Effector CD4-positive, alpha-beta T cell (primary cell): Measurements from ENCODE around the gene EFCAB12.
A peak's percentile ranks its signal among the peaks of the same experiment; 100 is the strongest.

ENCODE experiments used
- DNase-seq: peaks from one replicate; pipeline ENCODE4 v3.0.0-alpha.2; 2020
- total RNA-seq: gene quantifications from one replicate; lab custom pipeline; 2026; lab: John Stamatoyannopoulos, UW

EFCAB12 gene
- 2.8 reads per million, percentile 9 among the genes with 10 or more reads in this experiment for total RNA-seq

DNA sequence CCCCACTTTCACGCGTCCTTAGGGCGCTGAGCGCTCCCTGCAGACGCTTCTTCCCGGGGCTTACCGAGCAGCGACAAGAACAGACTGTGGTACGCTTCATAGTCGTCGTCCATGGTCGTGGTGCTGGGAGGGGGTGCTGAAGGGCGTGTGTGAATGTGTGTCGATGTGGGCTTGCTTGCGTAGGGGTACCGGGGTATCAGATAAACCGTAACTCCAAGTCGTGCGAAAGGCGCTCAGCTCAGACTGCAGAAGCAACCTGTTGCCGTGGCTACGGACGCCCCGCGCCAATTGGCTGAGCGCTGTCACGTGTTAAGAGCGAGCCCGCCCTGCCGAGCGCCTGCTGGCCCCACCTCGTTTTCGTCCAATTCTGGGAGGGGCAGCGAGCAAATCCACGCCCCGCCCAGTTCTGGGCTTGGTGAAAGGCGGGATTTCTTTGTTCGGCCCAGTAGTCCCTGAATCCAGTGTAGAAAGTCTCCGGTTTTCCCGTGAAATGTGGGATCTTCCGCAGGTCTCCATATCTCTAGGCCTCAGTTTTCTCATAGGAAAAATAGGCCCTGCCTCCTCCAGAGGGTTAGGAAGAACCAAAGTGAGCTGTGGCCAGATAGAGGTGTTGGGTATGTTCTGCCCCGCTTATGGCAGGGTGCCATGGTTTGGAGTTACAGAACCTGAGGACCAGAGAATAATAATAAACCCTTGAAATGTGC is at the start of gene EFCAB12:
EFCAB12 (minus strand) TSS at position 261 of the 704 bp plus-strand sequence; CDS start at position 113, 148 bp downstream.
- peak; percentile 92 for DNase-seq

GRCh38 chr3:129476586-129476985 is 48.1 kb upstream of the EFCAB12 start:
- DNase-seq = no peak

DNA sequence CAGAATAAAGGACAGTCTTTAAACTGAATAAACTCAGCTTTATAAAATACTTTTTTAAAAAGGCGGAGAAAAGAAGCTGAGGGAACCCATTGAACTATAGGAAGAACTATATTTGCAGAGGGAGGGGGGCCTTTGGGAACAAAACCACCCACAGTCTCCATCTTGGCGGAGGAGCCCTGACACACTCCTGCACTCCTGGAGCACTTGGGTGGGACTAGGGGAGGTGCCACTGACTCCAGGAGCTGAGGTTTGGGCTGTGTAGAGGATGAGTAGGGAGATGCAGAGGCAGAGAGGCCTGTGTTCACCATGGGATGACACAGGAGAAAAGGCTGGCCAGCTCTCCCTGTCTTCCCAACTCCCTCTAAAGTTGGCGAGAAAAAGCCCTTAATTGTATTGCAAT is 47.4 kb upstream of the EFCAB12 start:
- no peak for DNase-seq

- no peak for DNase-seq
Measured at GRCh38 chr3:129474984-129475804, 46.8 kb upstream of the EFCAB12 start.

- no peak for DNase-seq
Measured at GRCh38 chr3:129473769-129474152, 45.3 kb upstream of the EFCAB12 start.

- DNase-seq = no peak
Measured at GRCh38 chr3:129473067-129473768, 44.8 kb upstream of the EFCAB12 start.

DNA sequence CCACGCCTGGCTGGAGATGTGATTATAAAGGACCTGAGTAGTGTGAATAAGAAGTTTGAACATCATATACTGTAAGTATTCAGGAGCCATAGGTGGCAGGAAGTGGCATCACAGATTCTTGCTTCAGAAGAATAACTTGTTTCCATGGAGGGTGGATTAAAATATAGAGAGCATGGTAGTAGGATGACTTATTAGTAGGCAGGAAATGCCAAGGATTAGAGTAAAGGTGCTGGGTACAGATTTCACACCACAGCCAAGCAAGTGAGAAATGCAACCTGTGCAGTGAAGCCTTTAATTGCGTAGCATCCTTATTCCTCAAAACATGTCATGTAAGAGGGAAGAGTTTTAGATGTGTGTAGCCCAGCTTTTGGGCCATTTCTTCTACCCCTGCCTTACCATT is 42.4 kb upstream of the EFCAB12 start:
- DNase-seq = no peak

GRCh38 chr3:129469026-129469425 is 40.6 kb upstream of the EFCAB12 start:
- no peak for DNase-seq

GRCh38 chr3:129467932-129468331 is 39.5 kb upstream of the EFCAB12 start:
- DNase-seq = no peak

GRCh38 chr3:129463716-129464115 is 35.3 kb upstream of the EFCAB12 start:
- no peak for DNase-seq

DNA sequence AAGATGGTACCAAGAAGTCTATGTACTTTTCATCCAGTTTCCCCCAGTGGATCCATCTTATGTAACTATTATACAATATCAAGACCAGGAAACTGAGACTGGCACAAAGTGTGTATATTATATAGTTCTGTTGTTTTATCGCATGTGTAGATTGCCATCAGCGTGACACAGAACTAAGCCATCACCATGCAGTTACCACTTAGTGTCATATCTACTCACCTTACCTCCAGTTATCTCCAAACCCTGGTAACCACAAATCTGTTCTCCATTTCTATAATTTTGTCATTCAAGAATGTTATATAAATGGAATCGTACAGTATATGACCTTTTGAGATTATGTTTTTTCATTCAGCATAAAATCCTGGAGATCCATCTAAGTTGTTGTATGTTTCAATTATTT is 34.7 kb upstream of the EFCAB12 start:
- DNase-seq = no peak

- no peak for DNase-seq
Measured at GRCh38 chr3:129462361-129462968, 34.0 kb upstream of the EFCAB12 start.

- DNase-seq = no peak
Measured at GRCh38 chr3:129461461-129462146, 33.2 kb upstream of the EFCAB12 start.

- DNase-seq = no peak
Measured at GRCh38 chr3:129461022-129461421, 32.6 kb upstream of the EFCAB12 start.

GRCh38 chr3:129460572-129460971 is 32.1 kb upstream of the EFCAB12 start:
- DNase-seq = no peak

GRCh38 chr3:129460155-129460554 is 31.7 kb upstream of the EFCAB12 start:
- no peak for DNase-seq

- no peak for DNase-seq
Measured at GRCh38 chr3:129453732-129454131, 25.3 kb upstream of the EFCAB12 start.

DNA sequence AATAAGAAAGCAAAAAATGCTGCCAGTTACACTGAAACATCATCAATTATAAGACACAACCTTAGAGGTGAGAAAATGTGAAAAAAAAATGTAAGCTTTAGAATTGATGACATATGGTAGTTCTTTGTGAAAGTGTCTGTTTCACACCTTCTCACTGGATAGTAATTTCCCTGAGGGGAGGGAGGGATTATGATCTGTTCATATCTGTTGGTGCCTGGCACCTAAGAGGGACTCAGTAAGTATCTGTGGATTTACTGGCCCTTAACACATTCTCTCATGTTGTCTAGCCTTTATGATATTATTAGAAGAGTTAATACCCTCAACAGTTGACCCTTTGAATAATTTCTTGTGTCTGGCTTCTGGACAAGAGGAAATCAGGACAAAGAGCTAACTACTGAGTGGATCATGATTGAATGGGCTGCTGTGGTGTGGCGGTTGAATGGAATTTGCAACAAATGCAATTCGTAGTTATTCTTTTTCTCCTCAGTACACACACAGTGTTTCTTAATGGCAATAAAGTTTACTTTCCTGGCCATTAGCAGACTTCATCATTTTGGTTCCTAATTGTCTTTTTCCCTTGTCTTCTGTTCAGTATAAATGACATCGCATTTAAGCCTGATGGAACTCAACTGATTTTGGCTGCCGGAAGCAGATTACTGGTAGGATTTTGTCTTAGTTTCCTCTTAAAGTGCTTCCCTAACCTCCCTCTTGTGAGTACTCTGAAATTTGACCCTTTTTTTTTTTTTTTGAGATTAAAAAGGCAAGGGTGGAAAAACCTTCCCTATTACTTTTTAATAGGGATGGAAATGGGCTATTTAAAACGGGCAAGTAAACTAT is 21.1 kb upstream of the EFCAB12 start:
- no peak for DNase-seq

GRCh38 chr3:129448186-129448895 is 19.9 kb upstream of the EFCAB12 start:
- no peak for DNase-seq

DNA sequence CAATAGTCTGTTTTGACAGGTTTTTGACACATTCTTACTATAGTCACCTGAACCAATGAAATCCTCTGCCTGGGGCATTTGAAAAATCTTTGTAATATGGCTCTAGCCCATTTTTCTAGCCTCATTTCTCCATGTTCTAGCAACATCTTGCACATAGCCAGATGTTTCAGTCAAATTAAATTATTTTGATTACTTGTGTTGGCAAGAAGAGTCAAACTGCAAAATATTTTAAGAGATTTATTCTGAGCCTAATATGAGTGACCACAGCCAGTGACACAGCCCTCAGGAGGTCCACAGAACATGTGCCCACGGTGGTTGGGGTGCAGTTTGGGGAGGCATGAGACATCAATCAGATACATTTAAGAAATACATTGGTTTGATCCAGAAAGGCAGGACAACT is 18.5 kb upstream of the EFCAB12 start:
- no peak for DNase-seq

DNA sequence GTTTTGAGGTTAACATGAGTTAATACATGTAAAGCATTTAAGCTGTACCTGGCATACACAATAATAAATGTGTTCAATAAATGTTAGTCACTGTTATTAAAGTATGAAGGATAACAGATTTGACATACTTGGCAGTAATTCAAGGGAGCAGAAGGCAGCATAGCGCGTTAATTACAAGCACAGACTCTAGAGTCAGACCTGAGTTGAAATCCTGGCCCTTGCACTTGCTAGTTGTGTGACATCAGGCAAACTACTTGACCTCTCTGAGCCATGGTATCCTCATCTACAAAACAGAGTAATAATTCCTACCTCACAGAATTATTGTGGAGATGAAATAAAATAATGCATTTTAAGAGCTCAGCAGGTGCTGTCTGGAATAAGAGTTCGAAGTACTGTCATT is 17.0 kb upstream of the EFCAB12 start:
- DNase-seq = no peak
